ENCODE data around the gene TESK1. TPM values are rescaled to one million over a fixed set of nuclear protein-coding genes. Genes with fewer than 3 reads are reported as not detected.

Gene TESK1
- 29.7 TPM for total RNA-seq

GRCh38 chr9:35604578-35605350, at the start of gene TESK1:
Gene TESK1 (plus strand): TSS chr9:35605262. CDS start chr9:35605620, 358 bp downstream.
- Histone ChIP-seq H3K9me3 (no peaks in the 10 kb centered on the region), H3K36me3 (peaks cover 0 to 24% of the 10 kb centered on the region in 2 donors), H3K4me1 (peaks cover 24% of the 10 kb centered on the region), H3K27me3 (no peaks in the 10 kb centered on the region), H3K27ac (peak within 1 kb of the TSS; percentile 95), H3K4me3 (peak within 1 kb of the TSS; percentile 64 to 88)
- intact Hi-C loops (cut with DNase I), result loop anchor here (5.0 kb wide), 2 partner anchors 112 to 128 kb away; partner anchors contain the start of genes CREB3, RUSC2 and TLN1
- peak in 1 of 2 donors; percentile 93 for DNase-seq (ENCODE audit: extremely low spot score in 2 of 2)
- TF ChIP-seq CTCF (IDR thresholded peaks at IDR 0.05), result peak in 1 of 3 experiments; percentile 7
- TF ChIP-seq POLR2AphosphoS5 (IDR thresholded peaks at IDR 0.05; ENCODE audit: insufficient read depth in 1 of 2, low read depth in 1 of 2), result no peak
- no peak for TF ChIP-seq POLR2A (IDR thresholded peaks at IDR 0.05)

DNA sequence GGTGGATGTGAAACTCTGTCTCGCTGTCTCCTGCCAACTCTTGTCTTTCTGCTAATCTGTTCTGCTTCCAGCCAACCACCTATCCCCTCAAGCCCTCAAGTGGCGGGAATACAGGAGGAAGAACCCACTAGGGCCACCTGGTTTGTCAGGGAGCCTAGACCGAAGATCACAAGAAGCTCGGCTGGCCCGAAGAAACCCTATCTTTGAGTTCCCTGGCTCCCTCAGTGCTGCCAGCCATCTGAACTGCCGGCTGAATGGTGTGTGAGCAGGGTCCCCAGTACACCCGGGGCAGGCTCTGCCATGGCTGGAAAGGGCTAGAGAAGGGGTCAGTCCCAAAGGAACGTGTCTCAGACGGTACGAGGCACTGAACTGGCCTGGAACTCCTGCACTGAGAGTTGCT, 49.2 kb upstream of the TESK1 start:
- peaks cover 19% of the 10 kb centered on the region for H3K4me1 ChIP-seq
- DNase-seq (ENCODE audit: extremely low spot score in 2 of 2), result no peak
- peaks cover 0 to 37% of the 10 kb centered on the region in 2 donors for H3K36me3 ChIP-seq
- H3K27ac ChIP-seq, result no peak overlapping the region
- H3K4me3 ChIP-seq, result no peak overlapping the region
- no peaks in the 10 kb centered on the region for H3K27me3 ChIP-seq
- intact Hi-C loops (cut with DNase I), result loop anchor here (5.0 kb wide), 1 partner anchor 69 kb away; no protein-coding TSS in a partner anchor
- no peak for TF ChIP-seq CTCF (IDR thresholded peaks at IDR 0.05)
- no peaks in the 10 kb centered on the region for H3K9me3 ChIP-seq

GRCh38 chr9:35556776-35557175, 48.3 kb upstream of the TESK1 start:
- no peak for DNase-seq (ENCODE audit: extremely low spot score in 2 of 2)
- H3K36me3 ChIP-seq, result peaks cover 0 to 37% of the 10 kb centered on the region in 2 donors
- no peaks in the 10 kb centered on the region for H3K9me3 ChIP-seq
- peaks cover 19% of the 10 kb centered on the region for H3K4me1 ChIP-seq
- H3K4me3 ChIP-seq, result no peak overlapping the region
- no peak overlapping the region for H3K27ac ChIP-seq
- intact Hi-C loops (cut with DNase I), result loop anchor here (5.0 kb wide), 1 partner anchor 69 kb away; no protein-coding TSS in a partner anchor
- no peak for TF ChIP-seq POLR2AphosphoS5 (IDR thresholded peaks at IDR 0.05; ENCODE audit: insufficient read depth in 1 of 2, low read depth in 1 of 2)
- no peak for TF ChIP-seq POLR2A (IDR thresholded peaks at IDR 0.05)
- TF ChIP-seq CTCF (IDR thresholded peaks at IDR 0.05), result no peak
- H3K27me3 ChIP-seq, result no peaks in the 10 kb centered on the region

GRCh38 chr9:35557320-35557719, 47.7 kb upstream of the TESK1 start:
- TF ChIP-seq CTCF (IDR thresholded peaks at IDR 0.05), result no peak
- no peak for TF ChIP-seq POLR2A (IDR thresholded peaks at IDR 0.05)
- no peak for TF ChIP-seq POLR2AphosphoS5 (IDR thresholded peaks at IDR 0.05; ENCODE audit: insufficient read depth in 1 of 2, low read depth in 1 of 2)
- no peak for DNase-seq (ENCODE audit: extremely low spot score in 2 of 2)
- Histone ChIP-seq H3K4me1 (peaks cover 18% of the 10 kb centered on the region), H3K36me3 (peaks cover 0 to 37% of the 10 kb centered on the region in 2 donors), H3K27me3 (no peaks in the 10 kb centered on the region), H3K4me3 (no peak overlapping the region), H3K9me3 (no peaks in the 10 kb centered on the region), H3K27ac (no peak overlapping the region)
- intact Hi-C loops (cut with DNase I), result loop anchor here (5.0 kb wide), 1 partner anchor 70 kb away; no protein-coding TSS in a partner anchor

- Histone ChIP-seq H3K9me3 (no peaks in the 10 kb centered on the region), H3K4me1 (peaks cover 18% of the 10 kb centered on the region), H3K36me3 (peaks cover 0 to 37% of the 10 kb centered on the region in 2 donors), H3K27ac (no peak overlapping the region), H3K4me3 (no peak overlapping the region), H3K27me3 (no peaks in the 10 kb centered on the region)
- no peak for TF ChIP-seq CTCF (IDR thresholded peaks at IDR 0.05)
- DNase-seq (ENCODE audit: extremely low spot score in 2 of 2), result no peak
- intact Hi-C loops (cut with DNase I), result loop anchor here (5.0 kb wide), 1 partner anchor 71 kb away; no protein-coding TSS in a partner anchor
Measured at GRCh38 chr9:35558185-35558584, 46.9 kb upstream of the TESK1 start.
